Measurements from ENCODE around the gene HOXD13. TPM values are rescaled to one million over a fixed set of nuclear protein-coding genes. Genes with fewer than 3 reads are reported as not detected.

Gene HOXD13
- polyA plus RNA-seq, 2 of the 4 experiments (the other 2 are of a cell fraction), result 0.13 to 0.35 TPM

DNA sequence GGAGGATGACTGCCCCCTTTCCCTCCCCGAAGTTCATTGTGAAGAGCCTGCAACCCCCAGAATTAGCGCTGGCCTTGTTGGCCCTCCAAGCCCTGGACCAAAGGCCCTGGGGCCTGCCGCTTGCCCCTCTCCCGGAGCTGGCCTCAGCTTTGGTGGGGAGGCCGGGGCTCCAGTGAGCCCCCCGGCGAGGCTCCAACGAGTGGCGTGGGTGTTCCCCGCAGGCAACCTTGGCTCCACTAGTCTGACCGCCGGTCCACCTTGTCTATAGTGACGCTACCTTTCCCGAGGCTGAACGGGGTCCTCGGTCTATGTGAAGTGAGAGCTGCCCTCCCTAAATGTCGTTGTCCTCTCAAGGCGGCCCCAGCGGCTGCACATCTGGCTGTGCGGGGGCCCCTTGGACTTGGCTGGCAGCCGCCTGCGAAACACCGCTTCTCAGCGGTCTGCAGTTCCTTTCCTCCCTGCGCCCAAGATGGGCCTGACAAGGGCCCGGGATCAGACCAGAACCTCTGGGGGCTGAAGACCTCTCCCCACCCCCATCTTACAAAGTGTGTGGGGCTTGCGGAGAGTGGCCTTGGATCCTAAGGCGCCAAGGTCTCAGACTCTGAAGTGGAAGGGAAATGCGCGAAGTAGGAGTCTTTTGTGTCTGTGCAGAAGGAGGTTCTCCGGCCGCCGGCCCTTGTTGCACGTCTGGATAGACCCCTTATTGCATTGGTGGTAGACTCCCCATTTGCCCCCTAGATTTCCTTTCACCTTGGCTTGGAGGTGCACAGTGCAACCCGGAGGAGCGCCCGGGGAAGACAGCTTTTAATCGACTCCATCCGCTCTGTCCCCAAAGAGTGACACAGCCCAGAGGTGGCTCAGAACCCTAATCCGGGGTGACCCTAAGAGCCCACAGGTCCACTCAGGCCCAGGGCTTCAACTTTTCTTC is 20.1 kb downstream of the HOXD13 start (continued):
- no peak for TF ChIP-seq MAZ (IDR thresholded peaks at IDR 0.05; ENCODE audit: borderline replicate concordance, low read depth, low read length)
- no peak for TF ChIP-seq RAD21 (conservative IDR thresholded peaks at IDR 0.05 in 1 of 2, IDR thresholded peaks at IDR 0.05 in 1 of 2)
- TF ChIP-seq, protein P1, sequence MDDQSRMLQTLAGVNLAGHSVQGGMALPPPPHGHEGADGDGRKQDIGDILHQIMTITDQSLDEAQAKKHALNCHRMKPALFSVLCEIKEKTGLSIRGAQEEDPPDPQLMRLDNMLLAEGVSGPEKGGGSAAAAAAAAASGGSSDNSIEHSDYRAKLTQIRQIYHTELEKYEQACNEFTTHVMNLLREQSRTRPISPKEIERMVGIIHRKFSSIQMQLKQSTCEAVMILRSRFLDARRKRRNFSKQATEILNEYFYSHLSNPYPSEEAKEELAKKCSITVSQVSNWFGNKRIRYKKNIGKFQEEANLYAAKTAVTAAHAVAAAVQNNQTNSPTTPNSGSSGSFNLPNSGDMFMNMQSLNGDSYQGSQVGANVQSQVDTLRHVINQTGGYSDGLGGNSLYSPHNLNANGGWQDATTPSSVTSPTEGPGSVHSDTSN (IDR thresholded peaks at IDR 0.05), result no peak
- TF ChIP-seq, protein P2, sequence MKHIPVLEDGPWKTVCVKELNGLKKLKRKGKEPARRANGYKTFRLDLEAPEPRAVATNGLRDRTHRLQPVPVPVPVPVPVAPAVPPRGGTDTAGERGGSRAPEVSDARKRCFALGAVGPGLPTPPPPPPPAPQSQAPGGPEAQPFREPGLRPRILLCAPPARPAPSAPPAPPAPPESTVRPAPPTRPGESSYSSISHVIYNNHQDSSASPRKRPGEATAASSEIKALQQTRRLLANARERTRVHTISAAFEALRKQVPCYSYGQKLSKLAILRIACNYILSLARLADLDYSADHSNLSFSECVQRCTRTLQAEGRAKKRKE (CRISPR knock-in tag; IDR thresholded peaks at IDR 0.05; ENCODE audit: low read depth), result no peak
- TF ChIP-seq BHLHE40 (IDR thresholded peaks at IDR 0.05; ENCODE audit: low read depth, low read length), result no peak
- TF ChIP-seq SMC3 (IDR thresholded peaks at IDR 0.05), result no peak

DNA sequence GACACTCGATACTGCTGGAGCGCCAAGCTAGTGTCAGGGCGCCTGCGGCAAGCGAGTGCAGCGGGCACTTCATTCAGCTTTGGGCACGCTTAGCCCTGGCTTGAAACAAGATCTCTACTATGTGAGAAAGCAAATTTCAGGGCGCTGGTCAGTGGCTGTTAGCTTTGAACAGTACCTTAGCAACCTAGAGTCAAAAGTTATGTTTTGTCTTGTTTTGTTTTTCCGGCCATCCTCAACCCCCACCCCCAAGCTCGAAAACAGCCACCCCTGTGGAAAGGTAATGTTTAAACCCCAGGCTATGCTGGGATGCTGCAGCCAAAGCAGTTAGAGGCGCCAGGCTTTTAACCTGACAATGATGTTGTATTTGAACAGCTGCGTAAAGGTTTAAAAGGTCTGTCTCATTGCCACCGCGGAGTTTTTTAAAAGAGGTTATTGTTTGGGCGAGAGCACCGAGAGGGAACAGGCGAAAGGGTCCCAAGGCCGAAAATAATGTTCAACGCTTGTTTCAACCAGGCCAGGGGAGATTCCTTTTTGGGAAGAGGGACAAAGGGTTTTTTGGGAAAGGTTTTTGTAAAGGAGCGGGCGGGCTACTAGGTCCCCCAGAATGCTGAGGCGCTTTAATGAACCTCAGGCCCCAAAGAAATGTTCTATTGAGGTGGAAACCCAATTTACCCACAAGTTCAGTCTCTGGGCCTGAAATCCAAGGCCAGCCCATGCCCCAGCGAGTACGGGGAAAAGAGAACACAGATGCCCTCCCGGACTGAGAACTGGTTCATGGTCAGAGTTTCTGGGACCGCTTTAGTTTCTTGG is 21.8 kb downstream of the HOXD13 start:
- CTCF ChIA-PET, result interaction anchor here (0.6 to 2.7 kb wide), 8 partner anchors 10 to 540 kb away, joined by 3 to 12 read pairs (median 6); no protein-coding TSS in a partner anchor

More for the DNA sequence above, 21.8 kb downstream of the HOXD13 start:
- Histone ChIP-seq H3K9me3 (no peaks in the 10 kb centered on the region), H3K4me1 (peaks cover 3% of the 10 kb centered on the region; the same call in 1 of the 3 replicates), H3K4me2 (no peak overlapping the region), H3K27ac (no peak overlapping the region), H3K4me3 (no peak overlapping the region)
- POLR2A ChIA-PET, result no interaction called here
- no peak for DNase-seq (ENCODE audit: low read depth in 1 of 2, low spot score in 1 of 2)
- WGBS (ENCODE audit: missing lambda C conversion rate), result 88% methylated on average over 26 of the region's 26 CpGs
- no peak for FAIRE-seq
- no peak for ATAC-seq
- TF ChIP-seq CBX2 (IDR thresholded peaks at IDR 0.05; ENCODE audit: borderline replicate concordance, low read depth), result no peak
- TF ChIP-seq, protein P1 (IDR thresholded peaks at IDR 0.05), result no peak
- no peak for TF ChIP-seq ZSCAN20 (CRISPR knock-in tag; IDR thresholded peaks at IDR 0.05)
- TF ChIP-seq, protein P3, sequence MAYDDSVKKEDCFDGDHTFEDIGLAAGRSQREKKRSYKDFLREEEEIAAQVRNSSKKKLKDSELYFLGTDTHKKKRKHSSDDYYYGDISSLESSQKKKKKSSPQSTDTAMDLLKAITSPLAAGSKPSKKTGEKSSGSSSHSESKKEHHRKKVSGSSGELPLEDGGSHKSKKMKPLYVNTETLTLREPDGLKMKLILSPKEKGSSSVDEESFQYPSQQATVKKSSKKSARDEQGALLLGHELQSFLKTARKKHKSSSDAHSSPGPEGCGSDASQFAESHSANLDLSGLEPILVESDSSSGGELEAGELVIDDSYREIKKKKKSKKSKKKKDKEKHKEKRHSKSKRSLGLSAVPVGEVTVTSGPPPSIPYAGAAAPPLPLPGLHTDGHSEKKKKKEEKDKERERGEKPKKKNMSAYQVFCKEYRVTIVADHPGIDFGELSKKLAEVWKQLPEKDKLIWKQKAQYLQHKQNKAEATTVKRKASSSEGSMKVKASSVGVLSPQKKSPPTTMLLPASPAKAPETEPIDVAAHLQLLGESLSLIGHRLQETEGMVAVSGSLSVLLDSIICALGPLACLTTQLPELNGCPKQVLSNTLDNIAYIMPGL (CRISPR knock-in tag; IDR thresholded peaks at IDR 0.05; ENCODE audit: borderline replicate concordance), result no peak
- TF ChIP-seq ZNF302 (CRISPR knock-in tag; IDR thresholded peaks at IDR 0.05), result no peak
- no peak for TF ChIP-seq FOSL2 (IDR thresholded peaks at IDR 0.05)
- TF ChIP-seq FOSL2 (CRISPR knock-in tag; IDR thresholded peaks at IDR 0.05), result no peak
- TF ChIP-seq RNF2 (IDR thresholded peaks at IDR 0.05; ENCODE audit: borderline replicate concordance, low read depth), result no peak
- TF ChIP-seq HOXB5 (CRISPR knock-in tag; IDR thresholded peaks at IDR 0.05), result no peak
- no peak for TF ChIP-seq GATA3 (IDR thresholded peaks at IDR 0.05; ENCODE audit: borderline replicate concordance)
- TF ChIP-seq BHLHE40 (IDR thresholded peaks at IDR 0.05; ENCODE audit: low read depth, low read length), result no peak
- no peak for TF ChIP-seq RARB (CRISPR knock-in tag; IDR thresholded peaks at IDR 0.05)
- no peak for TF ChIP-seq RFX5 (IDR thresholded peaks at IDR 0.05)
- TF ChIP-seq NFE2L2 (conservative IDR thresholded peaks at IDR 0.05; ENCODE audit: low read length), result no peak
- no peak for TF ChIP-seq MYC (IDR thresholded peaks at IDR 0.05; ENCODE audit: borderline replicate concordance, low read length)
- TF ChIP-seq NPAS2 (CRISPR knock-in tag; IDR thresholded peaks at IDR 0.05; ENCODE audit: borderline replicate concordance), result no peak
- TF ChIP-seq ZC3H11A (IDR thresholded peaks at IDR 0.05), result no peak
- TF ChIP-seq HDAC2 (IDR thresholded peaks at IDR 0.05), result no peak
- no peak for TF ChIP-seq HEYL (CRISPR knock-in tag; IDR thresholded peaks at IDR 0.05)
- no peak for TF ChIP-seq ZFP36 (IDR thresholded peaks at IDR 0.05; ENCODE audit: borderline replicate concordance, partially characterized antibody)

All from A549 (cell line).